OCI-M1 (cell line): ENCODE results near the gene TBC1D16.
"Not testable (repeated sequence)": the region's sequence is repeated elsewhere in the genome, so short reads cannot be mapped to it uniquely, and the experiment has no call there.

ENCODE experiments used
- DNase-seq: peaks from one replicate; lab custom pipeline; 2025; lab: John Stamatoyannopoulos, UW

Gene TBC1D16

GRCh38 chr17:80002690-80003490 is 32.8 kb downstream of the TBC1D16 start:
- no peak for DNase-seq

GRCh38 chr17:80002070-80002641 is 33.5 kb downstream of the TBC1D16 start:
- DNase-seq: no peak

DNA sequence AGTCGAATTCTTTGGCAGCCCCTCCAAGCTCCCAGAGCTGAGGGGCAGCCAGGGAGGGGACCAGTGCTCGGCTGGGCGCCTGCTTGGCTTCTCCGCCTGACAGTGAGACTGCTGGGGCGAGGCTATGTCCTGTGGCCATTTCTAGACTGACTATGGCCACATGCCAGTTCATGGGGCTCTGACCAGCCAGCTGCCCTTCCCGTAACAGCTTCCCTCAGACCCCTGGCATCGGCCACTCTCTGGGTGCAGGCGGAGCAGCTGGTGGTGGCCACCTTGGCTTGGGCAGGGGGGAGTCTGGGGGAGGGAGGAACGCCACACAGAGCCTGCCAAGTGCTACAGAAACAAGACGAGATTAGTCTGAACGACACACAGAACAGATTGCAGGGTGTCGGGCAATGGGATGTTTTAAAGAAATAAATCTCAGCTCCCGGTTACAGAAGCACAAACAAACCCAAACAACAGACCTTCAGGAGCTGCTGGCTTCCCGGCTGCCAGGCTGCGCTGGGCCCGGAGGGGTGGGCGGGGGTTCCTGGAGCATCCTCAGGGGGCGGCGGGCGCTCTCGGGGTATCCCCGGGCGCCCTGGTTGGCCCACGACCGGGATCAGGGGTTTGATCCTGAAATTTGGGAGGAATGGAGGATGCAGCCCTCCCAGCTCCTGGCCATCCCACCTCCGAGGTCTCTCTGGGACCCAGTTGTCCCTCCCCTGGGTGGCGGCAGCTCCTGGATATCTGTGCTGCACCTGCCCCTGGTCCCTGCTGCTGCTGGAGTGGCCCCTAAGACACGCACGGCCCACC is 34.5 kb downstream of the TBC1D16 start:
- no peak for DNase-seq

DNA sequence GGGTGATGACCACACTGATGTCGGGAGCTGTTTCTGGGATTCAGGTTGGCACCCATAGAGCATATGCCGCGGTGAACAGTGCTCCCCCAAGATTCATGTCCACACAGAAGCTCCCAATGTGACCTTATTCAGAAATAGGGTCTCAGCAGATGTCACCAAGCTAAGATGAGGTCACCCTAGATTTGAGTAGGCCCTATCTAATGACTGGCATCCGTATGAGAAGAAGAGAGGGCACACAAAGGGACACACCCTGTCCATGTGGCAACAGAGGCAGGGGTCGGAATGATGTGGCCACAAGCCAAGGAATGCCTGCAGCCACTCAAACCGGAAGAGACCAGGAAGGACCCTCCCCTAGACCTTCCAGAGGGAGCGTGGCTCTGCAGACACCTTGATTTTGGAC is 35.5 kb downstream of the TBC1D16 start:
- no peak for DNase-seq

- DNase-seq: no peak
Measured at GRCh38 chr17:79997011-79997660, 38.5 kb downstream of the TBC1D16 start.

- DNase-seq: no peak
Measured at GRCh38 chr17:79996291-79996690, 39.4 kb downstream of the TBC1D16 start.

- no peak for DNase-seq
Measured at GRCh38 chr17:79995696-79996095, 40.0 kb downstream of the TBC1D16 start.

DNA sequence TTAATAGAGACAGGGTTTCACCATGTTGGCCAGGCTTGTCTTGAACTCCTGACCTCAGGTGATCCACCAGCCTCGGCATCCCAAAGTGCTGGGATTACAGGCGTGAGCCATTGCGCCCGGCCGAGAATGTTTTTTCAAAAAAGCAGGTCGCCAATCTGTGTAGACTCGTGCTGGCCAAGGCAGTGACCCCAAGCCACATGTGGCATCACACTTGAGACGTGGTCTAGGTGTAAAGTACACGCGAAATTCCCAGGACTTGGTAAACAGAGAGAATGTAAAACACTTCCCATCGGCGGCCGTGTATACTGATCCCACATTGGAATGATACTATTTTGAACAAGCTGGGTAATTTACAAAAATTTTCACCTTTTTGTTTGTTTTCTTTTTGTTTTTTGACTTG is 41.1 kb downstream of the TBC1D16 start:
- DNase-seq: no peak

- not testable (repeated sequence) for DNase-seq
Measured at GRCh38 chr17:79994228-79994569, 41.5 kb downstream of the TBC1D16 start.

DNA sequence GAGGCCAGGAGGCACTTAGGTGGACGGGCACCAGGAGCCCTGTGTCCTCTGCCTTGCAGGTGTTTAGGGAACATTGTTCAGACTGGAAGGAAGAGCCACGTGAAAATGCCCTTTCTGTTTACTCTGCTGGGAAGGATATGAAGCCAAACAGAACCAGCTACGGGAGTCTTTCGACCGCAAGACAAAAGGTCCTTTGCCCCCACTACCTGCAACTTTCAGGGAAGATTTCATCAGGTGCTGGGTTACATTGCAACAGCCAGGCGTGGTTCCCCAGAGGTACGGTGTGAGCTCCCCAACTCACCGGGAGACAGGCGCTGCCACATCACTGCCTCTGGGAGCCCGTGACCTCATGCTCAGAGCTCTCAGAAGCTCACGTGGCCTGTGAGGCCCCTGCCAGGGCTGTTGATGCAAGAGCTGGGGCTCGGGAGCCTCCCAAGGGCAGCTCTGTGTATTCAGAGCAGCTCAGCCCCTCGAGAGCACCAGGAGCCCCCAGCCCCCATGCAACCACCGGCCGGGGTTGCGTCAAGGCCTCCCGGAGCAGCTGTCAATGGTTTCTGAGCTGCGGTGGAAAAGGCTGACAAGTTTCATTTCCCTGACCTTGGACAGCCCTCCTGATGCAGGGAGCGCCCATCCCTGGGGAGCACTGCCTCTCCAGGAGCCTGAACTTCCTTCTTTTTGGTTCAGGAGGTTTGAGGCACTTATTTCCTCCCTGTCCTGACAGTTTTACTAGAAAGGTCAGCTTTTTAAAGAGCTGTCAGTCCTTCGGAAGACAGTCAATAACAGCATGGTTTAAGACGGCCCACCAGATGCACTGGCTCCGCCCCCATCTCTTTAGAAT is 42.1 kb downstream of the TBC1D16 start:
- peak; percentile 40 for DNase-seq

GRCh38 chr17:79992649-79993389 is 42.9 kb downstream of the TBC1D16 start:
- DNase-seq: no peak

- no peak for DNase-seq
Measured at GRCh38 chr17:79991924-79992648, 43.6 kb downstream of the TBC1D16 start.

DNA sequence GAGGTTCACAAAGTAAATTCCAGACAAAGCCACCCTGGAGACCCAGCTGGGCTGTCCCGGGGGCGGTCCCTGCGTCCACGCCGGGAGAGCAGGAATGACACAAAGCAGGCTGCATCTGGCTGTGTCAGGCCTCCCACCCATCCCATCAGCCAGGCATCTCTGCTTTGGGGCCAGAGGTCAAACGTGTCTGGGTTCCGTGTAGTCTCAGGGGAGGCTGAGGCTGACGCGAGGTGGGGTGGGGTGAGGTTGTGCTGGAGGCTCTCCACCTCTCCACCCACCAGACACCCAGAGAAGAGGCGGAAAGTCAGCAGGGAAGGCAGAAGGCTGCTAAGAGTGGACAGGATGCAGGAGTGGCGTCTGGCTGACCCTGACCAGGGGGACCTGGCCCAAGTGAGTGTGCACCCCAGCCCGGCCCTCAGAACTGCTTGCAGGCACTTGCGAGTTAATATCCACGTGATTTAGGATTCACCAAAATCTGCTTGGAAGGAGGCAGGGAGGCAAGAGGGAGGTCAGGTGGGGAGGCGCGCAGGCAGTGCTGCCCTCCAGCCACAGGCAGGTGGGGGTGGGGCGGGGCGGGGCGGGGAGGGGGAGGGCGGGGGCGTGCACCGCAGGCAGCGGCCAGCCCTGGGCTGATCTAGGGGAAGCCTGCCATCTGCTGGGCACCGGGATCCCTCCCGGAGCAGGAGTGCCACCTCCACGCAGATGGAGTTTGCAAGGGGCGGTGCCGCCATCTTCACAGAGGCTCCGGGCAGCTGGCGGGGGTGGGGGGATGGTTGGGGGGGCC is 44.3 kb downstream of the TBC1D16 start:
- DNase-seq: peak; percentile 68

GRCh38 chr17:79990704-79991103 is 45.0 kb downstream of the TBC1D16 start:
- no peak for DNase-seq

DNA sequence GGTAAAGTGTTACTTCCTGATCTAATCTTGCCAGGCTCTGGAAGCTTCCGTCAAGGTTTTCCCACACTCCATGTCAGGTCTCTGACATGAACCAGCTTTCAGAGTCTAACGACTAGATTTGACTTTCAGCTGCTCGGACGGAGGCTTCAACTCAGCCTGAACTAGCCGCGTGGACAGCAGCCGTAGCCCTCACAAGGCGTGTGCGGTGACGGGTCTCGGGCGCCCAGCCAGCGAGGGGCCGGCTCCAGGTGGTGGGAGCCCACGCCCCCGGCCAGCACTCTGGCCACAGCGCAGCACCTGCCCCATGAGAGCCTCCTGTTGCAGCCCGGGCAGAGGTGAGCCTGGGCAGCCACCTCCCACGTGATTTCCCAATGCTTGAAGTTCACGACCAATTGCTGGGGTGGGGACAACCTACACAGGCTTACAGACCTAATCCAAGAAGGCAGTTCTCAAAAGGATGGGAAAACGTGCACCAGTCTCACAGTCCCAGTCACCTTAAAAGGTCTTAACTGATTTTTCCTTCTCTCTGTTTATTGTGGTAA is 45.5 kb downstream of the TBC1D16 start:
- DNase-seq: no peak

DNA sequence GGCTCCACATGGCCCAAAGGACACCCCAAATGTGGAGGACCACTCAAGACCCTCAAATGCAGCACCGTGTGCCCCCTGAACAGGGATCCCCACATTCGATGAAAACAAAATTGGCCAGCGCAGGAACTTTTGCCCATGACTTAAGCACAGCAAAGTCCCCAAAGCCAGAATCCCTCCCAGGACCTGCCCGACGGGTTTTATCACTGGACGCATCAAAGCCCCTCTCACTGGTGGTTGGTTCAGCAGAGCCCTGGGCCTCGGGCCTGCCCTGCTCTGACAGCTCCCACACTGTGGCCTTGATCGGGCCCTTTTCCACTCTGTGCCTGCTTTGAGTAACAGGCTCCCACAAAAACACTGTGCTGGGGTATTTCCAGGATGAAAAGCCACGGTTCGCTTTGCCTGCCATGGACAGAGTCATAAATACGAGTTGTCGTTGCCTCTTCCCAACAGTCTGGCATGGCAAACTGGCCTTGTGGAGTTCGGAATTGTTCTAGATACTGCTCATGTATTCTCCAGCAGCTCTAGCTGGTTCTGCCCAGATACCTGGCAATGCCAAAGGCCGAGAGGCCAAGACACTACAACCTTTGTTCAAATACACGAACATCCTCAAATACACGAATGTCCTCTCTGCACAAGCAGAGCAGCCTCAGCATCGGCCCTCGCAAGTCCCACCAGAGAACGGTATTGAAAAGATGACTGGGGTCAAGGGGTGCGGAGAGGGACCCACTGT is 46.4 kb downstream of the TBC1D16 start:
- DNase-seq: no peak

- no peak for DNase-seq
Measured at GRCh38 chr17:79988185-79988971, 47.3 kb downstream of the TBC1D16 start.

- DNase-seq: no peak
Measured at GRCh38 chr17:79987935-79988184, 47.8 kb downstream of the TBC1D16 start.
